Kidney (tissue), 14 donors: ENCODE results near the gene OCIAD1. TPM values are rescaled to one million over a fixed set of nuclear protein-coding genes. Genes with fewer than 3 reads are reported as not detected.
A peak's percentile ranks its signal among the peaks of the same experiment; 100 is the strongest.

Source experiments
- DNase-seq, 5 donors: peaks; one replicate each; pipeline ENCODE4 v3.0.0-alpha.2; 2013 to 2020
- FAIRE-seq: peaks from 2 replicates; lab custom pipeline; 2012; peaks lifted over from hg19 to GRCh38; lab: Jason Lieb, UNC
- H3K27ac ChIP-seq, 2 donors: one replicate each; pipeline ENCODE4 v1.7.0; 2013; ENCODE audit warnings: low read depth in 2 of 2, low read length in 2 of 2, inconsistent platforms in 1 of 2
- H3K27me3 ChIP-seq: one replicate; pipeline ENCODE4 v1.7.1; 2013; ENCODE audit warnings: low read length, inconsistent platforms; ENCODE audit not compliant: control insufficient read depth, insufficient read depth
- H3K36me3 ChIP-seq, 3 donors: one replicate each; pipeline versions ENCODE4 v1.7.0 to v1.7.1; 2013; ENCODE audit warnings: low read length in 3 of 3, control low read depth in 1 of 3, inconsistent platforms in 1 of 3; ENCODE audit not compliant: insufficient read depth in 3 of 3, control insufficient read depth in 2 of 3
- H3K4me1 ChIP-seq, 3 donors: one replicate each; pipeline versions ENCODE4 v1.7.0 to v1.7.1; 2013; ENCODE audit warnings: low read length in 3 of 3, inconsistent platforms in 1 of 3, low read depth in 1 of 3; ENCODE audit not compliant: control insufficient read depth in 2 of 3, insufficient read depth in 2 of 3
- H3K4me3 ChIP-seq, 3 donors: one replicate each; pipeline versions ENCODE4 v1.7.0 to v1.8.1; 2013; ENCODE audit warnings: low read length in 3 of 3, control low read depth in 1 of 3, inconsistent platforms in 1 of 3
- H3K9ac ChIP-seq, 3 donors: one replicate each; pipeline versions ENCODE4 v1.7.0 to v1.7.1; 2013; ENCODE audit warnings: low read length in 3 of 3, control low read depth in 1 of 3, inconsistent platforms in 1 of 3
- H3K9me3 ChIP-seq, 3 donors: one replicate each; pipeline versions ENCODE4 v1.7.0 to v1.7.1; 2013; ENCODE audit warnings: low read length in 3 of 3, control low read depth in 1 of 3, inconsistent platforms in 1 of 3; ENCODE audit not compliant: control insufficient read depth in 2 of 3, insufficient read depth in 1 of 3
- CTCF ChIP-seq: IDR thresholded peaks from 3 replicates; pipeline ENCODE4 v1.5.1; 2012; ENCODE audit warnings: mild to moderate bottlenecking, moderate library complexity, borderline replicate concordance; ENCODE audit not compliant: insufficient read depth; ENCODE audit errors: extremely low read depth
- intact Hi-C: fragments of 100-400 bp; cut with DNase I; formaldehyde crosslinking; loops from one replicate; pipeline ENCODE4 v1.11.1; 2022
- polyA plus RNA-seq: library from polyadenylated mRNA; stranded (reverse); fragments of 350-450 nt; fragmentation: Illumina TruSeq; extraction: RNeasy Lipid Tissue Mini Kit (QIAGEN cat#74804); gene quantifications from one replicate; pipeline ENCODE4 v1.2.3, GENCODE V29; 2014; ENCODE audit warnings: low read depth, low replicate concordance; ENCODE audit not compliant: insufficient read depth
- total RNA-seq: library from RNA; stranded (reverse); fragmentation: NEBNext Ultra II Directional; extraction: Animal tissue kit (Norgen Biotek cat#: 25700); gene quantifications from one replicate; pipeline ENCODE4 v1.2.1, GENCODE V29; 2021
- donor health status: control.
- donor health status: control.
- donor health status: control.
- donor health status: control.
- donor health status: control.
- donor health status: DM: yes; HTN: yes; CAD: no.
- donor health status: Normal renal cell carcinoma (clear cell type).

OCIAD1 gene
- total and polyA plus RNA-seq, 2 donors from 2014 or later = 142 to 218 TPM

- intact Hi-C loops = no loop called here
- Histone ChIP-seq H3K36me3 (peaks cover 5 to 24% (median 12%) of the 10 kb centered on the region in 3 donors), H3K9ac (peak overlapping the region in 2 of 3 donors; percentile 1 to 79), H3K4me1 (peaks cover 0 to 9% (median 0%) of the 10 kb centered on the region in 3 donors), H3K9me3 (no peaks in the 10 kb centered on the region), H3K27me3 (no peaks in the 10 kb centered on the region), H3K27ac (peak overlapping the region; percentile 48 to 81), H3K4me3 (peak overlapping the region; percentile 21 to 75 (median 46))
- FAIRE-seq = no peak
- peak in 3 of 5 donors; percentile 25 to 50 (median 35) for DNase-seq
- no peak for TF ChIP-seq CTCF
These were observed 74.6 kb downstream of the OCIAD1 start for GRCh38 chr4:48905363-48906015.

- peak within 1 kb of the TSS; percentile 48 to 81 for H3K27ac ChIP-seq
- intact Hi-C loops = no loop called here
- no peaks in the 10 kb centered on the region for H3K9me3 ChIP-seq
- H3K4me3 ChIP-seq = peak within 1 kb of the TSS; percentile 21 to 75 (median 46)
- no peak for FAIRE-seq
- peaks cover 0 to 9% (median 0%) of the 10 kb centered on the region in 3 donors for H3K4me1 ChIP-seq
- H3K9ac ChIP-seq = peak within 1 kb of the TSS; percentile 1 to 79 (median 74)
- no peaks in the 10 kb centered on the region for H3K27me3 ChIP-seq
- peaks cover 5 to 18% (median 8%) of the 10 kb centered on the region in 3 donors for H3K36me3 ChIP-seq
- DNase-seq = peak; percentile 86 to 94 (median 91)
- peak; percentile 8 for TF ChIP-seq CTCF
These were observed 75.6 kb downstream of the OCIAD1 start, which contains the start of gene OCIAD2 for GRCh38 chr4:48906206-48907173. Gene OCIAD2, minus strand, starts transcription at chr4:48906774. Its CDS starts 2,225 bp downstream, at chr4:48904549.

- Histone ChIP-seq H3K36me3 (peaks cover 2 to 8% (median 2%) of the 10 kb centered on the region in 3 donors), H3K4me3 (no peak overlapping the region), H3K9ac (no peak overlapping the region), H3K9me3 (no peaks in the 10 kb centered on the region), H3K27me3 (no peaks in the 10 kb centered on the region), H3K27ac (no peak overlapping the region), H3K4me1 (peaks cover 0 to 9% (median 0%) of the 10 kb centered on the region in 3 donors)
- FAIRE-seq (no peak), DNase-seq (no peak)
- intact Hi-C loops = no loop called here
- TF ChIP-seq CTCF = no peak
These were observed 77.0 kb downstream of the OCIAD1 start for GRCh38 chr4:48907706-48908477.
